Skeletal muscle satellite cell (primary cell): ENCODE results near the gene SREBF2.
A peak's percentile ranks its signal among the peaks of the same experiment; 100 is the strongest.
"Not testable (repeated sequence)": the region's sequence is repeated elsewhere in the genome, so short reads cannot be mapped to it uniquely, and the experiment has no call there.

ENCODE experiments used
- H3K27me3 ChIP-seq: 2 replicates; pipeline ENCODE4 v1.7.0; 2013; ENCODE audit warnings: low read length; ENCODE audit not compliant: control insufficient read depth, insufficient read depth
- H3K36me3 ChIP-seq: 2 replicates; pipeline ENCODE4 v1.7.0; 2013; ENCODE audit warnings: mild to moderate bottlenecking, control low read depth, low read length; ENCODE audit not compliant: insufficient read depth
- H3K4me1 ChIP-seq: 2 replicates; pipeline ENCODE4 v1.7.0; 2013; ENCODE audit warnings: low read length; ENCODE audit not compliant: control insufficient read depth, insufficient read depth
- H3K4me2 ChIP-seq: 2 replicates; pipeline ENCODE4 v1.7.0; 2013; ENCODE audit warnings: mild to moderate bottlenecking, low read length
- H3K4me3 ChIP-seq: 2 replicates; pipeline ENCODE4 v1.7.0; 2013; ENCODE audit warnings: low read length
- H3K9ac ChIP-seq: 2 replicates; pipeline ENCODE4 v1.7.0; 2013; ENCODE audit warnings: mild to moderate bottlenecking, low read depth, low read length, moderate library complexity
- H3K9me3 ChIP-seq: replicated peaks from 2 replicates; pipeline ENCODE4 v1.7.0; 2013; ENCODE audit warnings: mild to moderate bottlenecking, control low read depth, low read length

SREBF2 gene

GRCh38 chr22:41935015-41935351 is 102.1 kb downstream of the SREBF2 start:
- no peak overlapping the region for H3K4me2 ChIP-seq

GRCh38 chr22:41935509-41935908 is 102.6 kb downstream of the SREBF2 start:
- Histone ChIP-seq H3K4me3 (no peak overlapping the region), H3K4me2 (no peak overlapping the region), H3K36me3 (peaks cover 3% of the 10 kb centered on the region), H3K9ac (no peak overlapping the region), H3K9me3 (no peaks in the 10 kb centered on the region), H3K27me3 (no peaks in the 10 kb centered on the region), H3K4me1 (peaks cover 10% of the 10 kb centered on the region)

More at GRCh38 chr22:41935015-41935351, 102.1 kb downstream of the SREBF2 start:
- Histone ChIP-seq H3K9me3 (no peaks in the 10 kb centered on the region), H3K27me3 (no peaks in the 10 kb centered on the region), H3K36me3 (peaks cover 3% of the 10 kb centered on the region), H3K9ac (no peak overlapping the region), H3K4me1 (peaks cover 9% of the 10 kb centered on the region), H3K4me3 (no peak overlapping the region)

- H3K9ac ChIP-seq, result no peak overlapping the region
- H3K4me2 ChIP-seq, result no peak overlapping the region
- peaks cover 3% of the 10 kb centered on the region for H3K36me3 ChIP-seq
- H3K9me3 ChIP-seq, result no peaks in the 10 kb centered on the region
- no peak overlapping the region for H3K4me3 ChIP-seq
- no peaks in the 10 kb centered on the region for H3K27me3 ChIP-seq
- H3K4me1 ChIP-seq, result peaks cover 22% of the 10 kb centered on the region
Measured at GRCh38 chr22:41936894-41937169, 103.9 kb downstream of the SREBF2 start.

- Histone ChIP-seq H3K4me3 (no peak overlapping the region), H3K4me2 (no peak overlapping the region), H3K36me3 (peaks cover 3% of the 10 kb centered on the region), H3K9me3 (no peaks in the 10 kb centered on the region), H3K4me1 (peaks cover 26% of the 10 kb centered on the region), H3K27me3 (no peaks in the 10 kb centered on the region), H3K9ac (no peak overlapping the region)
Measured at GRCh38 chr22:41939981-41940831, 107.3 kb downstream of the SREBF2 start.

- H3K36me3 ChIP-seq, result peaks cover 3% of the 10 kb centered on the region
Measured at GRCh38 chr22:41940832-41941765, 108.2 kb downstream of the SREBF2 start.

GRCh38 chr22:41943661-41944209 is 110.8 kb downstream of the SREBF2 start:
- Histone ChIP-seq H3K4me1 (peaks cover 41% of the 10 kb centered on the region), H3K36me3 (no peaks in the 10 kb centered on the region), H3K4me3 (no peak overlapping the region), H3K9ac (no peak overlapping the region), H3K9me3 (no peaks in the 10 kb centered on the region), H3K27me3 (no peaks in the 10 kb centered on the region), H3K4me2 (no peak overlapping the region)

More at GRCh38 chr22:41940832-41941765, 108.2 kb downstream of the SREBF2 start:
- Histone ChIP-seq H3K4me2 (peak overlapping the region; percentile 35), H3K4me1 (peaks cover 33% of the 10 kb centered on the region), H3K9ac (no peak overlapping the region), H3K27me3 (no peaks in the 10 kb centered on the region), H3K4me3 (no peak overlapping the region), H3K9me3 (no peaks in the 10 kb centered on the region)

- Histone ChIP-seq H3K27me3 (peaks cover 4% of the 10 kb centered on the region), H3K4me2 (peak within 1 kb of the TSS; percentile 96), H3K36me3 (no peaks in the 10 kb centered on the region), H3K4me1 (peaks cover 20% of the 10 kb centered on the region), H3K9me3 (no peaks in the 10 kb centered on the region), H3K4me3 (peak within 1 kb of the TSS; percentile 92), H3K9ac (peak within 1 kb of the TSS; percentile 80)
Measured at GRCh38 chr22:41946629-41947423, 113.9 kb downstream of the SREBF2 start, which contains the start of gene CENPM. Gene CENPM, minus strand, starts transcription at chr22:41947152. Its CDS starts 76 bp downstream, at chr22:41947076.

GRCh38 chr22:41947424-41948080 is 114.6 kb downstream of the SREBF2 start:
- Histone ChIP-seq H3K36me3 (no peaks in the 10 kb centered on the region), H3K4me3 (peak overlapping the region; percentile 92)

GRCh38 chr22:41948142-41948541 is 115.2 kb downstream of the SREBF2 start:
- H3K36me3 ChIP-seq, result no peaks in the 10 kb centered on the region
- no peak overlapping the region for H3K4me2 ChIP-seq
- H3K27me3 ChIP-seq, result peaks cover 4% of the 10 kb centered on the region
- H3K9me3 ChIP-seq, result no peaks in the 10 kb centered on the region
- no peak overlapping the region for H3K4me3 ChIP-seq
- peaks cover 20% of the 10 kb centered on the region for H3K4me1 ChIP-seq
- H3K9ac ChIP-seq, result no peak overlapping the region

More at GRCh38 chr22:41947424-41948080, 114.6 kb downstream of the SREBF2 start:
- H3K4me1 ChIP-seq, result peaks cover 20% of the 10 kb centered on the region
- H3K9ac ChIP-seq, result peak overlapping the region; percentile 80
- H3K9me3 ChIP-seq, result no peaks in the 10 kb centered on the region
- H3K27me3 ChIP-seq, result peaks cover 4% of the 10 kb centered on the region
- H3K4me2 ChIP-seq, result peak overlapping the region; percentile 96

- peaks cover 16% of the 10 kb centered on the region for H3K4me1 ChIP-seq
- not testable (repeated sequence) for H3K36me3 ChIP-seq, H3K27me3 ChIP-seq, H3K4me2 ChIP-seq, H3K9me3 ChIP-seq, H3K9ac ChIP-seq, H3K4me3 ChIP-seq
Measured at GRCh38 chr22:41948928-41949296, 116.0 kb downstream of the SREBF2 start.
